ENCODE results near the gene MYH3. TPM values are rescaled to one million over a fixed set of nuclear protein-coding genes. Genes with fewer than 3 reads are reported as not detected.

The MYH3 gene
- total RNA-seq, 2 donors from 2014 or later, result 1.7 to 2.0 TPM

DNA sequence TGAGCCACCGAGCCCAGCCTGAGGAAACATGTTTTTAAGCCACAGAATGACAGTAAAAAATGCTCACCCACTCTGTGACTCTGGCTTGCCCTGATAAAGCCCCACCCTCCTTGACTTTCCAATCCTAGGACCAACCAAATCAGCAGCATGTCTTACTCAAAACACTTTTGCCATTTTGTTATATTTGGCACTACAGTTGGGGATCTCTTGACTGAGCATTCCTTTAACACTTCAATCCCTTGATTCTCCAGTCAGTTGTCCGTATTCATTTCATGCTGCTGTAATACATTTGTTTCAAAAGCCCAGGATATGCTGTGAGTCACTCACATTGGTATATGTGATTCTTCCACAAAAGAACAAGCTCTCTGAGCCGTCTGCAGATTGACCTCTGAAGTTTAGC is 8.2 kb downstream of the MYH3 start:
- Mint-ChIP-seq H3K36me3 (ENCODE audit: low read depth) (peaks cover 2% of the 10 kb centered on the region), H3K9me3 (no peaks in the 10 kb centered on the region), H3K27me3 (ENCODE audit: insufficient read depth) (no peaks in the 10 kb centered on the region), H3K27ac (no peak overlapping the region), H3K4me3 (no peak overlapping the region), H3K4me1 (no peaks in the 10 kb centered on the region)
- no peak for DNase-seq
- H3K27ac ChIP-seq (ENCODE audit: low read depth, low read length), result no peak overlapping the region
- TF ChIP-seq, protein P1, sequence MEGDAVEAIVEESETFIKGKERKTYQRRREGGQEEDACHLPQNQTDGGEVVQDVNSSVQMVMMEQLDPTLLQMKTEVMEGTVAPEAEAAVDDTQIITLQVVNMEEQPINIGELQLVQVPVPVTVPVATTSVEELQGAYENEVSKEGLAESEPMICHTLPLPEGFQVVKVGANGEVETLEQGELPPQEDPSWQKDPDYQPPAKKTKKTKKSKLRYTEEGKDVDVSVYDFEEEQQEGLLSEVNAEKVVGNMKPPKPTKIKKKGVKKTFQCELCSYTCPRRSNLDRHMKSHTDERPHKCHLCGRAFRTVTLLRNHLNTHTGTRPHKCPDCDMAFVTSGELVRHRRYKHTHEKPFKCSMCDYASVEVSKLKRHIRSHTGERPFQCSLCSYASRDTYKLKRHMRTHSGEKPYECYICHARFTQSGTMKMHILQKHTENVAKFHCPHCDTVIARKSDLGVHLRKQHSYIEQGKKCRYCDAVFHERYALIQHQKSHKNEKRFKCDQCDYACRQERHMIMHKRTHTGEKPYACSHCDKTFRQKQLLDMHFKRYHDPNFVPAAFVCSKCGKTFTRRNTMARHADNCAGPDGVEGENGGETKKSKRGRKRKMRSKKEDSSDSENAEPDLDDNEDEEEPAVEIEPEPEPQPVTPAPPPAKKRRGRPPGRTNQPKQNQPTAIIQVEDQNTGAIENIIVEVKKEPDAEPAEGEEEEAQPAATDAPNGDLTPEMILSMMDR (conservative IDR thresholded peaks at IDR 0.05), result no peak
- no peaks in the 10 kb centered on the region for H3K4me1 ChIP-seq (ENCODE audit: control insufficient read depth, insufficient read depth, low read length)
- no peak overlapping the region for H3K9ac ChIP-seq (ENCODE audit: extremely low read depth, low read length, poor library complexity, severe bottlenecking)
- H3K4me3 ChIP-seq (ENCODE audit: low read length), result no peak overlapping the region
- WGBS, 2 experiments (ENCODE audit: insufficient coverage in 1 of 2, insufficient read length in 1 of 2), result 88 to 91% methylated on average over 2 to 3 of the region's 3 CpGs
- no peaks in the 10 kb centered on the region for H3K9me3 ChIP-seq (ENCODE audit: control insufficient read depth, low read length)
- no peaks in the 10 kb centered on the region for H3K27me3 ChIP-seq (ENCODE audit: control insufficient read depth, insufficient read depth, low read length, poor library complexity, severe bottlenecking)
- H3K36me3 ChIP-seq (ENCODE audit: control insufficient read depth, insufficient read depth, low read length), result no peaks in the 10 kb centered on the region

DNA sequence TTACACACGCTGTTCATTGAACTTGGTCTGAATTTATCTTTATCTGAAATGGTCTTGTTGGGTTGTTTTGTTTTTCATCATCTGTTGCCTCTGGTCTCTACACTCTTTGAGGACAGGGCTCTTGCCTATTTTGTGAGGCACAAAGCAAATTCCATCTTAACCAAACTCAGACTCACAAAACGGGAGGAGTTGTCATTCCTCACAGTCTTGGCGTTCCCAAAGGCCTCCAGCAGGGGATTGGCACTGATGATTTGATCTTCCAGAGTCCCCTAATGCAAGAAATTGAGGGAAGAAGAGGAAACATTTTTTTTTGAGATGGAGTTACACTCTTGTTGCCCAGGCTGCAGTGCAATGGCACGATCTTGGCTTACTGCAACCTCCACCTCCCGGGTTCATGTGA is 8.7 kb downstream of the MYH3 start:
- Histone ChIP-seq H3K4me1 (ENCODE audit: control insufficient read depth, insufficient read depth, low read length) (no peaks in the 10 kb centered on the region), H3K9ac (ENCODE audit: extremely low read depth, low read length, poor library complexity, severe bottlenecking) (no peak overlapping the region), H3K9me3 (ENCODE audit: control insufficient read depth, low read length) (no peaks in the 10 kb centered on the region), H3K27ac (ENCODE audit: low read depth, low read length) (no peak overlapping the region), H3K27me3 (ENCODE audit: control insufficient read depth, insufficient read depth, low read length, poor library complexity, severe bottlenecking) (no peaks in the 10 kb centered on the region), H3K36me3 (ENCODE audit: control insufficient read depth, insufficient read depth, low read length) (no peaks in the 10 kb centered on the region), H3K4me3 (ENCODE audit: low read length) (no peak overlapping the region)
- Mint-ChIP-seq H3K27me3 (ENCODE audit: insufficient read depth) (no peaks in the 10 kb centered on the region), H3K36me3 (ENCODE audit: low read depth) (peaks cover 2% of the 10 kb centered on the region), H3K4me1 (no peaks in the 10 kb centered on the region), H3K9me3 (no peaks in the 10 kb centered on the region), H3K27ac (no peak overlapping the region), H3K4me3 (no peak overlapping the region)
- no peak for DNase-seq
- TF ChIP-seq, protein P1 (conservative IDR thresholded peaks at IDR 0.05), result peak; percentile 27
- 89 to 93% methylated on average over 2 to 5 of the region's 5 CpGs for WGBS, 2 experiments (ENCODE audit: insufficient coverage in 1 of 2, insufficient read length in 1 of 2)

GRCh38 chr17:10646392-10646990 is 10.6 kb downstream of the MYH3 start:
- DNase-seq, result peak; percentile 95
- TF ChIP-seq, protein P1 (conservative IDR thresholded peaks at IDR 0.05), result peak; percentile 92

More at GRCh38 chr17:10646392-10646990, 10.6 kb downstream of the MYH3 start:
- H3K36me3 Mint-ChIP-seq (ENCODE audit: low read depth), result peaks cover 2% of the 10 kb centered on the region
- Histone ChIP-seq H3K4me1 (ENCODE audit: control insufficient read depth, insufficient read depth, low read length) (no peaks in the 10 kb centered on the region), H3K9ac (ENCODE audit: extremely low read depth, low read length, poor library complexity, severe bottlenecking) (no peak overlapping the region), H3K36me3 (ENCODE audit: control insufficient read depth, insufficient read depth, low read length) (no peaks in the 10 kb centered on the region), H3K27me3 (ENCODE audit: control insufficient read depth, insufficient read depth, low read length, poor library complexity, severe bottlenecking) (no peaks in the 10 kb centered on the region), H3K4me3 (ENCODE audit: low read length) (no peak overlapping the region), H3K9me3 (ENCODE audit: control insufficient read depth, low read length) (no peaks in the 10 kb centered on the region), H3K27ac (ENCODE audit: low read depth, low read length) (no peak overlapping the region)
- no peak overlapping the region for H3K27ac Mint-ChIP-seq
- no peaks in the 10 kb centered on the region for H3K9me3 Mint-ChIP-seq
- no peaks in the 10 kb centered on the region for H3K4me1 Mint-ChIP-seq
- WGBS, 2 experiments (ENCODE audit: insufficient coverage in 1 of 2, insufficient read length in 1 of 2), result 39 to 53% methylated on average over 6 to 8 of the region's 8 CpGs
- H3K27me3 Mint-ChIP-seq (ENCODE audit: insufficient read depth), result no peaks in the 10 kb centered on the region
- no peak overlapping the region for H3K4me3 Mint-ChIP-seq
